SU-DHL-6 (cell line): ENCODE data around the gene GRIN3B.

Source experiments
- H2AFZ ChIP-seq: fragments of 200-600 bp; sonication (generic); 2 replicates; pipeline ENCODE4 v1.6.1; 2014; ENCODE audit warnings: low read depth, mild to moderate bottlenecking, moderate library complexity, mixed read lengths, antibody characterized with exemption, low read length; ENCODE audit not compliant: severe bottlenecking
- H3F3A ChIP-seq: fragments of 200-600 bp; shearing (Covaris generic); 2 replicates; pipeline ENCODE4 v1.6.0; 2016; ENCODE audit warnings: antibody characterized with exemption, mild to moderate bottlenecking; ENCODE audit not compliant: insufficient read depth
- H3K27ac ChIP-seq: fragments of 200-600 bp; sonication (generic); 2 replicates; pipeline ENCODE4 v1.5.1; 2016; ENCODE audit warnings: low read depth, mild to moderate bottlenecking, low read length, moderate library complexity, mixed read lengths
- H3K27me3 ChIP-seq: fragments of 200-600 bp; sonication (generic), shearing (Covaris generic); 2 replicates; pipeline ENCODE4 v1.6.0; 2014; ENCODE audit warnings: mild to moderate bottlenecking, low read length
- H3K36me3 ChIP-seq: fragments of 200-600 bp; sonication (generic); 2 replicates; pipeline ENCODE4 v1.6.1; 2014; ENCODE audit warnings: mild to moderate bottlenecking, low read length, mixed read lengths
- H3K4me2 ChIP-seq: fragments of 300-600, 200-600 bp; shearing (Covaris generic), sonication (generic); 2 replicates; pipeline ENCODE4 v1.6.0; 2014; ENCODE audit warnings: low read length, low read depth, mild to moderate bottlenecking; ENCODE audit not compliant: poor library complexity, severe bottlenecking
- H3K4me3 ChIP-seq: fragments of 200-600 bp; sonication (generic); 2 replicates; pipeline ENCODE4 v1.5.1; 2014; ENCODE audit warnings: antibody characterized with exemption, low read length, mild to moderate bottlenecking, mixed read lengths; ENCODE audit not compliant: insufficient read depth, poor library complexity, severe bottlenecking
- H3K79me2 ChIP-seq: fragments of 200-600 bp; sonication (generic); 2 replicates; pipeline ENCODE4 v1.6.1; 2014; ENCODE audit warnings: mild to moderate bottlenecking, low read length, moderate library complexity; ENCODE audit not compliant: insufficient read depth
- H3K9ac ChIP-seq: fragments of 200-600 bp; sonication (generic); 2 replicates; pipeline ENCODE4 v1.7.0; 2014; ENCODE audit warnings: mild to moderate bottlenecking, low read length
- H3K9me2 ChIP-seq: fragments of 200-600 bp; sonication (generic); replicated peaks from 2 replicates; pipeline ENCODE4 v1.6.1; 2014; ENCODE audit warnings: low read length; ENCODE audit not compliant: insufficient read depth
- H3K9me3 ChIP-seq: fragments of 200-600 bp; sonication (generic); 2 replicates; pipeline ENCODE4 v1.6.1; 2014; ENCODE audit warnings: low read length, mixed read lengths; ENCODE audit not compliant: insufficient read depth
- H4K20me1 ChIP-seq: fragments of 200-600 bp; sonication (generic); 2 replicates; pipeline ENCODE4 v1.6.1; 2014; ENCODE audit warnings: low read depth, mild to moderate bottlenecking, antibody characterized with exemption, low read length, moderate library complexity, mixed read lengths
- CTCF ChIP-seq: fragments of 200-600 bp; sonication (generic); IDR thresholded peaks from one replicate; pipeline ENCODE4 v1.5.1; 2017; ENCODE audit warnings: antibody characterized with exemption, mild to moderate bottlenecking, low read length, moderate library complexity; ENCODE audit not compliant: insufficient read depth, poor library complexity, severe bottlenecking
- EZH2phosphoT487 ChIP-seq: fragments of 200-600 bp; sonication (generic), shearing (Covaris generic); conservative IDR thresholded peaks from 2 replicates; pipeline ENCODE4 v1.6.1; 2018; ENCODE audit warnings: mild to moderate bottlenecking, antibody characterized with exemption, low read length, moderate library complexity, mixed read lengths

Gene GRIN3B

DNA sequence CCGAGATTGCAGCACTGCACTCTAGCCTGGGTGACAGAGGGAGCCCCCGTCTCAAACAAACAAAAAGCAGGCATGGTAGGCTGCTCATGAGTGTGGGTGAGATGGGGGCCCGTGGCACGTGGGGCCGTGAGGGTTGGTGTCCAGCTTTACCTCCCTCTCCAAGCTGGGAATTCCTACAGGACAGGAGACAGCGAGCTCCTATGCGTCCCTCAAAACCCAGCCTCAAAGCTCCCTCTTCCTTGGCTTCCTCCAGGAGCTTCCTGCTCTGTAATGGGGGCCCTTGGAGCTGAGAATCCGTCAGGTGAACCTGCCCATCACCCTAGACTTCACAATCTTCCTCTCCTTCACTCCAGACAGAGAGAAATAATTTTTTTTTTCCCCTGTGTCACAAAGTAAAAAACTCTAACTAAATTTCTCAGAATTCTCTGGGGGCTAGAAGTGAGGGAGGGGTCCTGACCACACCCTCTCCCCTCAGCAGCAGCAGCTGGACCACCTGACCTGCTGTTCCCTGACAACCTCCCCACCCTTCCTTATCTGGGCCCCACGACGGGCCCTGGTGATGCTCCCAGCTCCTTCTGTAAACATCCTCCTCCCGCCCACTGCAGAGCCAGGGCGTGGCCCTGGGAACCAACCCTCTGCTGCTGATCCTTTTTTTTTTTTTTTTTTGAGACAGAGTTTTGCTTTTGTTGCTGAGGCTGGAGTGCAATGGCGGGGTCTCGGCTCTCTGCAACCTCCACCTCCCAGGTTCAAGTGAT is 38.2 kb upstream of the GRIN3B start:
- H4K20me1 ChIP-seq = no peaks in the 10 kb centered on the region
- no peak overlapping the region for H3K4me2 ChIP-seq
- no peaks in the 10 kb centered on the region for H3K36me3 ChIP-seq
- H3K27me3 ChIP-seq = no peaks in the 10 kb centered on the region
- no peaks in the 10 kb centered on the region for H3K9me2 ChIP-seq
- no peak overlapping the region for H2AFZ ChIP-seq
- no peaks in the 10 kb centered on the region for H3F3A ChIP-seq
- H3K9me3 ChIP-seq = no peaks in the 10 kb centered on the region
- TF ChIP-seq EZH2phosphoT487 (no peak), CTCF (no peak)
- no peak overlapping the region for H3K27ac ChIP-seq
- H3K4me3 ChIP-seq = no peak overlapping the region
- H3K9ac ChIP-seq = no peak overlapping the region
- H3K79me2 ChIP-seq = no peaks in the 10 kb centered on the region

GRCh38 chr19:962683-963400 is 37.4 kb upstream of the GRIN3B start:
- no peaks in the 10 kb centered on the region for H3K9me2 ChIP-seq
- H3K79me2 ChIP-seq = no peaks in the 10 kb centered on the region
- no peak overlapping the region for H3K4me2 ChIP-seq
- no peaks in the 10 kb centered on the region for H3K36me3 ChIP-seq
- TF ChIP-seq CTCF = no peak
- TF ChIP-seq EZH2phosphoT487 = no peak
- H3K9ac ChIP-seq = no peak overlapping the region
- no peaks in the 10 kb centered on the region for H4K20me1 ChIP-seq
- no peak overlapping the region for H2AFZ ChIP-seq
- no peaks in the 10 kb centered on the region for H3K9me3 ChIP-seq
- H3F3A ChIP-seq = no peaks in the 10 kb centered on the region
- no peak overlapping the region for H3K27ac ChIP-seq
- H3K27me3 ChIP-seq = no peaks in the 10 kb centered on the region
- H3K4me3 ChIP-seq = no peak overlapping the region

DNA sequence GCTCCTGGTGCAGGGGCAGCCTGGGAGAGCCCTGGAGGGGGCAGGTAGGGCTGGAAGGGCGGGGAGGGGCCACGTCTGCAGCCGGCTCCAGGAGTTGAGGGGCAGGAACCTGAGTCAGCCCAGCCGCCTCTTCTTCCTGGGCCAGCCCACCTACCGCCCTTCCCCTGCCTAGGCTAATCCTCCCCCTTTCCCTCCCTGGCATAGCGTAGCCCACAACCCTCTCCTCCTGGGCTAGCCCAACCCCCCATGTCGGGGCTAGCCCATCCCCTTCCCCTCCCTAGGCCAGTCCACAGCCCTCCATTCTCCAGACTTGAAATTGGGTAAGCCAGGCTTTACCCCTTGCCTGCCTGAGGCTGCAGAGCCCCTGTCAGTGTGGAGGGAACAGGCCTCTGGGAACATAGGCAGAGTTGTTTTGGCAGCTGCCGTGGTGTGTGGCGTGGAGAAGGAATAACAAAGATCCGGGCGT is 36.7 kb upstream of the GRIN3B start:
- H3K79me2 ChIP-seq = no peaks in the 10 kb centered on the region
- no peak overlapping the region for H3K27ac ChIP-seq
- no peaks in the 10 kb centered on the region for H3K9me2 ChIP-seq
- H3K4me3 ChIP-seq = no peak overlapping the region
- TF ChIP-seq EZH2phosphoT487 = no peak
- no peak for TF ChIP-seq CTCF
- H3K9ac ChIP-seq = no peak overlapping the region
- no peak overlapping the region for H2AFZ ChIP-seq
- no peaks in the 10 kb centered on the region for H3K27me3 ChIP-seq
- no peak overlapping the region for H3K4me2 ChIP-seq
- no peaks in the 10 kb centered on the region for H3K36me3 ChIP-seq
- no peaks in the 10 kb centered on the region for H3K9me3 ChIP-seq
- H4K20me1 ChIP-seq = no peaks in the 10 kb centered on the region
- no peaks in the 10 kb centered on the region for H3F3A ChIP-seq
